ENCODE results near the gene GFM1.
A peak's percentile ranks its signal among the peaks of the same experiment; 100 is the strongest.

Gene GFM1

GRCh38 chr3:158727206-158728060 is 83.1 kb downstream of the GFM1 start:
- peak; percentile 25 for DNase-seq (ENCODE audit: low read depth)

- DNase-seq (ENCODE audit: low read depth): no peak
These were observed 83.7 kb downstream of the GFM1 start for GRCh38 chr3:158728061-158728377.

- DNase-seq (ENCODE audit: low read depth): no peak
These were observed 84.5 kb downstream of the GFM1 start for GRCh38 chr3:158728851-158729250.

DNA sequence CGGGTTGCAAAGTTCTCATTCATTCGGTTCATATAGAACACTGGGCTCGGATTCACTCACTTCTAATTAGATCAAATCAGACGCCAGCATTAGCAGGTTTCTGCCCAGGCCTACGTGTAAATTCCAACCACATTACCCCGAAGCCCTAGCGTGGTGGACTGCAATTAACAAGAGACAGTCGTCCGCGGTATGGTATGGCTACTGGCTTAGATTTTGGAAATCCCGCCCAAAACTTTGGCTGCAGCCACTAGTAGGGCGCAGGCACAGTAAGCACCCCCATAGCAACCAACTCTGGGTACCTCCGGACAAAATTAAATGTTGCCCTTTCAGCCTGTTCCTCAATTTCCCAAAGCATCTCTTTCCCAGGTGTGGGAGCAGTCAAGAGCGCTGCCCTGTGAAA is 87.2 kb downstream of the GFM1 start:
- no peak for DNase-seq (ENCODE audit: low read depth)

DNA sequence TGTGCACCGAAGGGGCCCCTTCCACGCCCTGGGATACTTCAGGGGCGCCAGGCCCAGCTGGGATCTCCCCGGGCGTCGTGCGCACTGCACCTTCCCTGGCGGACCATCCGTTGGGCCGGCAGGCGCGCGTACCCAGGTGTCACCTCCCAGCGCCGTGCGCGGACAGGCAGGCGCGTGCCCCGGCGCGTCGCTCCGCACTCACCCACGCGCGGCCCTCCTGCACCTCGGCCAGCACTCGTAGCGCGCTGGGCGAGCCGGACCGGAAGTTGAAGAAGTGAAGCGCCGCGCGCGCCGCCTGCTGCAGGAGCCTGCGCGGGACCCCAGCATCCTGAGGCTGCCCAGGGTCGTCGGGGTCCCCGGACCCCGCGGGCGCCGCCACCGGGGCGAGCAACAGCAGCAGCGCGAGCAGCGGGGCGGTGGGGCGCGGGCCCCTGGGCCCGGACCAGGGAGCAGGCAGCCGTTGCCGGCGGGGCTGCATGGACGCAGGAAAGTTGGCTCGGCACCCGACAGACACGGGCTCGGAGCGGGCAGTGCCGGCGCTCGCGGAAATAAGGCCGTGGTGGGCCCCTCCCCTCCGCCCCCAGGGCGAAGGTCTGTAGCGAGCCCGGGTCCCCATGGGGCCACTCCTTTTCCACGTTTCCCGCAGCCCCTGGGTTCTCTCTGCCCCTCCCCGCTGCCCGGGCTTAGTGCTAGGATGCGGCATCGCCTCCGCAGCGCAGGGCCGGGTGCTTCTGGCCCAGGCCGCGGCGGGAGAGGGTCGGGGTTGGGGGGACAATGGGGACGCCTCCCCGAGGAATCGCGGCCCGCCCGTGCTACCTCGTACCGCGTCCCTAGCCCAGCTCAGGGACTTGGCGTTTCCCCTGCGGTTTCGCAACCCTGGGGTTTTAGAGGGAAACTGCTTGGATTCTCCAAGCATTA is 87.9 kb downstream of the GFM1 start, which contains the start of gene RARRES1:
TSS of gene RARRES1 (minus strand) at position 520 of the 918 bp plus-strand sequence. CDS start at position 478, 42 bp downstream.
- no peak for DNase-seq (ENCODE audit: low read depth)

DNA sequence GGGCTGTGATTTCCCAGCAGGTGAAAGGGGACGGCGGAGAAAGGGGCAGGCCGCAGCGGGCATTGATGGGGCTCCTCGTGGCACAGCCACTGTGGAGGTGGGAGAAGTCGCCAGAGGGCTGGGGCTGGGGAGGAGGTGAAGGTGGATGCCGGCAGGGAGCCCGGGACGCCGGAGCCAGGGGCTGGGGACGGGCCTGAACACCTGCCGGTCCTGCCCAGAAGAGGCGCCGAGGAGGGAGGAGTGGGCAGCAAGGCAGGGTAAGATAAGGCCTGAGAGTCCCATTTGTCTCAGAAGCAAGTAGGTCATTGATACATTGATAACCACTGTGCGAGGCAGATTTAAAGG is 88.5 kb downstream of the GFM1 start:
- no peak for DNase-seq (ENCODE audit: low read depth)

- no peak for DNase-seq (ENCODE audit: low read depth)
These were observed 89.3 kb downstream of the GFM1 start for GRCh38 chr3:158733656-158734055.

GRCh38 chr3:158735296-158736033 is 91.1 kb downstream of the GFM1 start:
- no peak for DNase-seq (ENCODE audit: low read depth)

GRCh38 chr3:158737410-158737809 is 93.1 kb downstream of the GFM1 start:
- DNase-seq (ENCODE audit: low read depth): no peak

GRCh38 chr3:158737976-158738615 is 93.8 kb downstream of the GFM1 start:
- no peak for DNase-seq (ENCODE audit: low read depth)

GRCh38 chr3:158738653-158739052 is 94.3 kb downstream of the GFM1 start:
- no peak for DNase-seq (ENCODE audit: low read depth)

GRCh38 chr3:158739078-158739477 is 94.8 kb downstream of the GFM1 start:
- DNase-seq (ENCODE audit: low read depth): no peak

DNA sequence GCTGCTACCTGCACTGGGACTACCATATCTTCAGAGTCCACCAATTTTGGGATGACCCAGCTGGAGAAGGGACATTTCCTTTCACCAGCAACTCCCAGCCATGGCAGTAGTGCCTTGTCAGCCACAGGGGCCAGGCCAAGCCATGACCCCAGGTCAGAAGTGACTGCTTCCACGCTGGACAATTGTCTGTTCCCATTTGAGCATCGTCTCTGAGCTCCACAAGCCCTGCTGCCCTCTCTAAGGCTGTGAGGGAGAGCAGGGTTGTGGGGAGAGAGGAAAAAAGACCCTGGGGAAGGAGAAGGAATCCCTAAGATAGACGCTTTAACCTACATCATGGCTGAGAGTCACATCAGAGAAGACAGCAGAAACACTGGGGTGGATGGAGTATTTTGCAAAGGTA is 95.3 kb downstream of the GFM1 start:
- no peak for DNase-seq (ENCODE audit: low read depth)
